A673 (cell line): ENCODE measurements around the gene DYNLT2B. TPM values are rescaled to one million over a fixed set of nuclear protein-coding genes. Genes with fewer than 3 reads are reported as not detected.

ENCODE experiments used
- BruUV-seq: library from RNA; stranded (reverse); fragments of 400-500 nt; replicated peaks from 2 replicates; lab custom pipeline; 2021; lab: Mats Ljungman, UMichigan
- CTCF ChIA-PET: fragments of 300-600 bp; sonication (Branson Sonifier 250); formaldehyde crosslinking; loops from one replicate; lab custom pipeline; 2022; ENCODE audit warnings: antibody characterized with exemption; lab: Charles Lee
- POLR2A ChIA-PET: fragments of 300-600 bp; sonication (Branson Sonifier 250); formaldehyde crosslinking; loops from one replicate; lab custom pipeline; 2022; ENCODE audit warnings: antibody characterized with exemption; ENCODE audit not compliant: low non-redundant PET; lab: Charles Lee
- DNase-seq: peaks from one replicate; pipeline ENCODE4 v3.0.0-alpha.2; 2015; ENCODE audit warnings: low spot score
- H3K27ac ChIP-seq: fragments of 200-600 bp; sonication (generic); 2 replicates; pipeline ENCODE4 v1.5.1; 2016; ENCODE audit warnings: mixed run types, low read depth, mild to moderate bottlenecking, mixed read lengths, antibody characterized with exemption, low read length; ENCODE audit not compliant: poor library complexity, severe bottlenecking
- H3K27me3 ChIP-seq: fragments of 200-600 bp; sonication (generic); replicated peaks from 2 replicates; pipeline ENCODE4 v1.6.1; 2017; ENCODE audit warnings: mixed run types, low read depth, mild to moderate bottlenecking, mixed read lengths, antibody characterized with exemption, low read length; ENCODE audit not compliant: insufficient read depth, poor library complexity
- H3K36me3 ChIP-seq: fragments of 200-600 bp; sonication (generic); 2 replicates; pipeline ENCODE4 v1.6.1; 2016; ENCODE audit warnings: mixed run types, mild to moderate bottlenecking, mixed read lengths, antibody characterized with exemption, low read length; ENCODE audit not compliant: insufficient read depth, poor library complexity, severe bottlenecking
- H3K4me1 ChIP-seq: fragments of 200-600 bp; sonication (generic); 2 replicates; pipeline ENCODE4 v1.6.1; 2017; ENCODE audit warnings: mixed run types, mild to moderate bottlenecking, mixed read lengths, antibody characterized with exemption, low read length; ENCODE audit not compliant: insufficient read depth, poor library complexity, severe bottlenecking
- H3K4me3 ChIP-seq: fragments of 200-600 bp; sonication (generic); 2 replicates; pipeline ENCODE4 v1.5.1; 2016; ENCODE audit warnings: low read depth, mixed run types, mild to moderate bottlenecking, mixed read lengths, low read length; ENCODE audit not compliant: poor library complexity, severe bottlenecking
- H3K9me3 ChIP-seq: fragments of 200-600 bp; sonication (generic); 2 replicates; pipeline ENCODE4 v1.6.1; 2016; ENCODE audit warnings: mixed run types, low read depth, mild to moderate bottlenecking, mixed read lengths, antibody characterized with exemption, low read length; ENCODE audit not compliant: poor library complexity, severe bottlenecking
- EZH2 ChIP-seq: fragments of 200-600 bp; sonication (generic); IDR thresholded peaks from 2 replicates; pipeline ENCODE4 v1.6.1; 2017; ENCODE audit warnings: borderline replicate concordance, low read depth, mild to moderate bottlenecking, mixed read lengths, antibody characterized with exemption, low read length; ENCODE audit not compliant: poor library complexity, severe bottlenecking
- intact Hi-C: fragments of 100-400 bp; cut with micrococcal nuclease; formaldehyde crosslinking; loops from one replicate; pipeline ENCODE4 v1.10.0; 2022; ENCODE audit not compliant: unreplicated experiment
- total RNA-seq: library from RNA; stranded (reverse); gene quantifications from 2 replicates; pipeline ENCODE4 v1.2.3, GENCODE V29; 2021
- TF ChIP-seq, protein P1 (sequence below): fragments of 300-800, 200-600 bp; sonication (generic); conservative IDR thresholded peaks from 2 replicates; pipeline ENCODE4 v1.5.1; 2017; ENCODE audit warnings: low read depth, mild to moderate bottlenecking, antibody characterized with exemption, low read length, moderate library complexity, mixed read lengths

The DYNLT2B gene
- total RNA-seq, 1 experiment from 2014 or later = 24.6 TPM

DNA sequence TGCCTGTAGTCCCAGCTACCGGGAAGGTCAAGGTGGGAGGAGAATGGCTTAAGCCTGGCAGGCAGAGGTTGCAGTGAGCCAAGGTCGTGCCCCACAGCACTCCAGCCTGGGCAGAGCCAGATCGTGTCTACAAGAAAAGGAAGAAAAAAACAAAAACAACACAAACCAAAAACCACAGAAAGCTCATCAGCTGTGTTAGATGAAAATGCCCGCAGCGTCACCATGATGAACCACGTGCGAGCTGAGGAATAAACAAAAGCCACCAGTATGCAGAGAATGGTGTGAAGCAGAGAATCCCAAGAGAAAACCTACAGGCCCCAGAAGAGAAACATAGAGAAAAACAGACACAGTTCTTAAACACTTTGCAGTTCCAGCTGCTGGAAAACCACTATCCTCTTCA, 39.9 kb upstream of the DYNLT2B start:
- POLR2A ChIA-PET = no interaction called here
- BruUV-seq = no TSS peak
- TF ChIP-seq, protein P1, sequence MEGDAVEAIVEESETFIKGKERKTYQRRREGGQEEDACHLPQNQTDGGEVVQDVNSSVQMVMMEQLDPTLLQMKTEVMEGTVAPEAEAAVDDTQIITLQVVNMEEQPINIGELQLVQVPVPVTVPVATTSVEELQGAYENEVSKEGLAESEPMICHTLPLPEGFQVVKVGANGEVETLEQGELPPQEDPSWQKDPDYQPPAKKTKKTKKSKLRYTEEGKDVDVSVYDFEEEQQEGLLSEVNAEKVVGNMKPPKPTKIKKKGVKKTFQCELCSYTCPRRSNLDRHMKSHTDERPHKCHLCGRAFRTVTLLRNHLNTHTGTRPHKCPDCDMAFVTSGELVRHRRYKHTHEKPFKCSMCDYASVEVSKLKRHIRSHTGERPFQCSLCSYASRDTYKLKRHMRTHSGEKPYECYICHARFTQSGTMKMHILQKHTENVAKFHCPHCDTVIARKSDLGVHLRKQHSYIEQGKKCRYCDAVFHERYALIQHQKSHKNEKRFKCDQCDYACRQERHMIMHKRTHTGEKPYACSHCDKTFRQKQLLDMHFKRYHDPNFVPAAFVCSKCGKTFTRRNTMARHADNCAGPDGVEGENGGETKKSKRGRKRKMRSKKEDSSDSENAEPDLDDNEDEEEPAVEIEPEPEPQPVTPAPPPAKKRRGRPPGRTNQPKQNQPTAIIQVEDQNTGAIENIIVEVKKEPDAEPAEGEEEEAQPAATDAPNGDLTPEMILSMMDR = no peak
- no peak for TF ChIP-seq EZH2
- no peak for DNase-seq
- Histone ChIP-seq H3K9me3 (no peaks in the 10 kb centered on the region), H3K4me3 (no peak overlapping the region), H3K4me1 (no peaks in the 10 kb centered on the region), H3K27ac (no peak overlapping the region), H3K27me3 (no peaks in the 10 kb centered on the region), H3K36me3 (peaks cover 64% of the 10 kb centered on the region)
- intact Hi-C loops = no loop called here
- CTCF ChIA-PET = no interaction called here

DNA sequence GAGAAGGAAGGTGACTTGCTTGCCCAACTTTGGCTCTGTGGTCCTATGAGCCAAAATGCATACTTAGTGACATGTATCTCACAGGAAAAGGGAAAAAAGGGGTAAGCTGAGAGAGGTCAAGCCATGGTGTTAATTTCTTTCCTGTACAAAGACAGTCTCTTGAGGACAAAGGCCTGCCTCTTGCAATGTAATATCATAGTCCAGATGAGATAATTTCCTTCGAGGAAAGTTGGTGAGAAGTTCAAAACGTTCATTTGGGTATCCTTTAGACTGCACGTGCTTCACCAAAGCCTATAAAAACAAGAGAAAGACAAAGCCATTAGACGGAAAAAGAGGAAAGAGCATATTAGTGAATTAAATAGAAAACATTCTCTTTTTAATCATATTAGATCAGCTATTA, 38.5 kb upstream of the DYNLT2B start:
- Histone ChIP-seq H3K4me1 (no peaks in the 10 kb centered on the region), H3K4me3 (no peak overlapping the region), H3K9me3 (no peaks in the 10 kb centered on the region), H3K27me3 (no peaks in the 10 kb centered on the region), H3K27ac (no peak overlapping the region), H3K36me3 (peaks cover 52% of the 10 kb centered on the region)
- ChIA-PET CTCF (no interaction called here), POLR2A (no interaction called here)
- intact Hi-C loops = no loop called here
- TF ChIP-seq, protein P1 = no peak
- no peak for TF ChIP-seq EZH2
- no peak for DNase-seq
- no TSS peak for BruUV-seq

GRCh38 chr3:196355668-196356067, 37.6 kb upstream of the DYNLT2B start:
- Histone ChIP-seq H3K36me3 (peaks cover 44% of the 10 kb centered on the region), H3K9me3 (no peaks in the 10 kb centered on the region), H3K4me1 (no peaks in the 10 kb centered on the region), H3K27ac (no peak overlapping the region), H3K4me3 (no peak overlapping the region), H3K27me3 (no peaks in the 10 kb centered on the region)
- BruUV-seq = no TSS peak
- no peak for TF ChIP-seq EZH2
- TF ChIP-seq, protein P1 = no peak
- intact Hi-C loops = no loop called here
- DNase-seq = no peak
- POLR2A ChIA-PET = no interaction called here
- CTCF ChIA-PET = no interaction called here
